ENCODE measurements around the gene NALCN.

Gene NALCN

DNA sequence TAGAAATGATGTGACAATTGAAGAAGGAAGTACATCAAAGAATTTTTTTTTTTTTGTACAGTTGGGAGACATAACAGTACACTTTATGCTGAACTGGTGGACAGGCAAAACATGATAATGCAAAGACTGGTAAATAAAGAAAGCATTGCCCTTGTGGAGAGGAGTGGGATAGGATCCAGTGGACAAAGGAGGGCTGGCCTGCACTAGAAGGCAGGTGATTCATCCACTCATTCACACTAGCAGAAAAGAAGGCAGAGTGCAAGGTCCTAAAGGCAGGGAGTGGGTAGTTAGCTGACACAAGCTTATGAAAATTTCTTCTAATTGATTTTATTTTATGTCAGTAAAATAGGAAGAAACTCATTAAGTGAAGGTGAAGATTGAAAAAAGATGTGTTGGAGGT is 17.6 kb upstream of the NALCN start:
- no peak for ATAC-seq (ENCODE audit: insufficient read depth, low read depth)

DNA sequence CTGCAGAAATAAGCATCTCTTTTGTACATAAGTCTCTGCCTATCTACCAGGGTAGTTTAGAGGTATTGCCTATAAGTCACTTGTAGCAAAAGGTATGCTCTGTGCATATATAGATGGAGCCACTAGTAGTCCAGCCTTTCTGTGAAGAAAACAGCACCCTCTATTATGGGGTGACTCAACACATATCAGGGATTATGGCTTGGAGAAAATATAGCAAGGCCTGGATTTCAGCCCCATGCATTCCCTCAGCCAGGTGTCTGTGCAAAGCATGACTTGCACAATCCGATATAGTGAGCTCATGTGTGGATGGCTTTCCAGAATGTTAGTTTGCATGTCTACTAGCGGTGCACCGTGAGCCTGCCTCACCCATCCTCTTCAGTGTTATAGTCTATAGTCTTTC is 13.4 kb upstream of the NALCN start:
- Histone ChIP-seq H3K4me3 (ENCODE audit: low read depth in 1 of 2, low read length in 2 of 2) (no peak overlapping the region), H3K4me1 (ENCODE audit: insufficient read depth, low read length) (no peaks in the 10 kb centered on the region), H3K9ac (ENCODE audit: low read depth, low read length) (no peak overlapping the region), H3K9me3 (ENCODE audit: insufficient read depth, low read length, severe bottlenecking) (no peaks in the 10 kb centered on the region), H3K27ac (ENCODE audit: low read length) (no peak overlapping the region), H3K36me3 (ENCODE audit: insufficient read depth, low read length) (no peaks in the 10 kb centered on the region), H3K79me2 (ENCODE audit: insufficient read depth, low read length) (no peaks in the 10 kb centered on the region), H2AFZ (ENCODE audit: low read depth, low read length) (no peak overlapping the region), H3K27me3 (ENCODE audit: insufficient read depth, low read length, poor library complexity) (no peaks in the 10 kb centered on the region), H4K20me1 (ENCODE audit: insufficient read depth, low read length) (no peaks in the 10 kb centered on the region), H3K4me2 (ENCODE audit: insufficient read depth, low read length) (no peak overlapping the region)
- ATAC-seq (ENCODE audit: insufficient read depth, low read depth) (no peak), DNase-seq (no peak)
- TF ChIP-seq EZH2 (IDR thresholded peaks at IDR 0.05; ENCODE audit: borderline replicate concordance, low read depth, low read length, severe bottlenecking) (no peak), CTCF (IDR thresholded peaks at IDR 0.05; ENCODE audit: borderline replicate concordance, extremely low read depth, low read length, poor library complexity, severe bottlenecking) (no peak)

More for the DNA sequence above, 17.6 kb upstream of the NALCN start:
- no peak overlapping the region for H3K27ac ChIP-seq (ENCODE audit: low read length)
- H3K4me2 ChIP-seq (ENCODE audit: insufficient read depth, low read length) = no peak overlapping the region
- H3K4me3 ChIP-seq (ENCODE audit: low read depth in 1 of 2, low read length in 2 of 2) = no peak overlapping the region
- H4K20me1 ChIP-seq (ENCODE audit: insufficient read depth, low read length) = no peaks in the 10 kb centered on the region
- no peak for TF ChIP-seq CTCF (IDR thresholded peaks at IDR 0.05; ENCODE audit: borderline replicate concordance, extremely low read depth, low read length, poor library complexity, severe bottlenecking)
- no peak for TF ChIP-seq EZH2 (IDR thresholded peaks at IDR 0.05; ENCODE audit: borderline replicate concordance, low read depth, low read length, severe bottlenecking)
- no peaks in the 10 kb centered on the region for H3K4me1 ChIP-seq (ENCODE audit: insufficient read depth, low read length)
- no peak for DNase-seq
- H3K36me3 ChIP-seq (ENCODE audit: insufficient read depth, low read length) = no peaks in the 10 kb centered on the region
- H3K9me3 ChIP-seq (ENCODE audit: insufficient read depth, low read length, severe bottlenecking) = no peaks in the 10 kb centered on the region
- no peak overlapping the region for H2AFZ ChIP-seq (ENCODE audit: low read depth, low read length)
- no peaks in the 10 kb centered on the region for H3K79me2 ChIP-seq (ENCODE audit: insufficient read depth, low read length)
- H3K27me3 ChIP-seq (ENCODE audit: insufficient read depth, low read length, poor library complexity) = no peaks in the 10 kb centered on the region
- no peak overlapping the region for H3K9ac ChIP-seq (ENCODE audit: low read depth, low read length)

- Histone ChIP-seq H3K27ac (ENCODE audit: low read length) (no peak overlapping the region), H2AFZ (ENCODE audit: low read depth, low read length) (no peak overlapping the region), H3K4me2 (ENCODE audit: insufficient read depth, low read length) (no peak overlapping the region), H3K9me3 (ENCODE audit: insufficient read depth, low read length, severe bottlenecking) (no peaks in the 10 kb centered on the region), H3K4me3 (ENCODE audit: low read depth in 1 of 2, low read length in 2 of 2) (no peak overlapping the region), H3K4me1 (ENCODE audit: insufficient read depth, low read length) (no peaks in the 10 kb centered on the region), H3K79me2 (ENCODE audit: insufficient read depth, low read length) (no peaks in the 10 kb centered on the region), H3K9ac (ENCODE audit: low read depth, low read length) (no peak overlapping the region), H4K20me1 (ENCODE audit: insufficient read depth, low read length) (no peaks in the 10 kb centered on the region), H3K27me3 (ENCODE audit: insufficient read depth, low read length, poor library complexity) (no peaks in the 10 kb centered on the region), H3K36me3 (ENCODE audit: insufficient read depth, low read length) (no peaks in the 10 kb centered on the region)
- TF ChIP-seq EZH2 (IDR thresholded peaks at IDR 0.05; ENCODE audit: borderline replicate concordance, low read depth, low read length, severe bottlenecking) (no peak), CTCF (IDR thresholded peaks at IDR 0.05; ENCODE audit: borderline replicate concordance, extremely low read depth, low read length, poor library complexity, severe bottlenecking) (no peak)
- ATAC-seq (ENCODE audit: insufficient read depth, low read depth) (no peak), DNase-seq (no peak)
These were observed 9.3 kb upstream of the NALCN start for GRCh38 chr13:101425623-101426022.

DNA sequence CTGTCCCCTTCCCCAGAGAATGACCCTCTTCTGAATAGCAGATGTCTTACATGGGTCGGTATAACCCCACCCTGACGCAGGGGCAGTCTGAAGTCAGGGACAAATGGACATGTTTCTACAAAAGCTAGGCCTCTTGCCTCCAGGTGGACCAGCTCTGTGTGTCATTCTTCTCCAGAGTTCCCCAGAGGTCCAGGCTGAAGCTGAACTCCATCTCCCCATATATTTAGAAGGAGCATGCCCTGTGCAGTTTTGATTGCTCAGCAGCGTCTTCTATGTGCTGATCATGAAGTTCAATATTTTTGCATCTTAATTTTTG is 8.8 kb upstream of the NALCN start:
- H3K9me3 ChIP-seq (ENCODE audit: insufficient read depth, low read length, severe bottlenecking) = no peaks in the 10 kb centered on the region
- DNase-seq (no peak), ATAC-seq (ENCODE audit: insufficient read depth, low read depth) (no peak)
- no peak overlapping the region for H3K9ac ChIP-seq (ENCODE audit: low read depth, low read length)
- no peak overlapping the region for H3K4me2 ChIP-seq (ENCODE audit: insufficient read depth, low read length)
- no peaks in the 10 kb centered on the region for H3K36me3 ChIP-seq (ENCODE audit: insufficient read depth, low read length)
- H3K4me3 ChIP-seq (ENCODE audit: low read depth in 1 of 2, low read length in 2 of 2) = no peak overlapping the region
- TF ChIP-seq CTCF (IDR thresholded peaks at IDR 0.05; ENCODE audit: borderline replicate concordance, extremely low read depth, low read length, poor library complexity, severe bottlenecking) (no peak), EZH2 (IDR thresholded peaks at IDR 0.05; ENCODE audit: borderline replicate concordance, low read depth, low read length, severe bottlenecking) (no peak)
- H3K27me3 ChIP-seq (ENCODE audit: insufficient read depth, low read length, poor library complexity) = no peaks in the 10 kb centered on the region
- no peak overlapping the region for H3K27ac ChIP-seq (ENCODE audit: low read length)
- H3K4me1 ChIP-seq (ENCODE audit: insufficient read depth, low read length) = no peaks in the 10 kb centered on the region
- H2AFZ ChIP-seq (ENCODE audit: low read depth, low read length) = no peak overlapping the region
- no peaks in the 10 kb centered on the region for H4K20me1 ChIP-seq (ENCODE audit: insufficient read depth, low read length)
- no peaks in the 10 kb centered on the region for H3K79me2 ChIP-seq (ENCODE audit: insufficient read depth, low read length)

Measured in DND-41 (cell line).